Endothelial cell of umbilical vein (primary cell): ENCODE data around the gene F2RL3. TPM values are rescaled to one million over a fixed set of nuclear protein-coding genes. Genes with fewer than 3 reads are reported as not detected.

Experiments used
- BruUV-seq: library from RNA; stranded (reverse); fragments of 400-500 nt; replicated peaks from 2 replicates; lab custom pipeline; 2021; lab: Mats Ljungman, UMichigan
- CTCF ChIA-PET: fragments of 300-600, 350-600 bp; sonication (Branson Sonifier 250); formaldehyde crosslinking; loops from one replicate; lab custom pipeline; 2021; ENCODE audit warnings: antibody characterized with exemption, inconsistent platforms; lab: Charles Lee
- POLR2A ChIA-PET: fragments of 300-600, 350-600 bp; sonication (Branson Sonifier 250); formaldehyde crosslinking; loops from one replicate; lab custom pipeline; 2021; ENCODE audit warnings: antibody characterized with exemption, inconsistent platforms; lab: Charles Lee
- DNase-seq: peaks from one replicate; pipeline ENCODE4 v3.0.0-alpha.2; 2011; ENCODE audit warnings: low read depth, low spot score
- FAIRE-seq: peaks from 2 replicates; lab custom pipeline; 2011; peaks lifted over from hg19 to GRCh38; lab: Jason Lieb, UNC
- H2AFZ ChIP-seq: 2 replicates; pipeline ENCODE4 v1.6.0; 2012; ENCODE audit warnings: low read depth, low read length, control low read depth, inconsistent platforms
- H3K27ac ChIP-seq: 2 replicates; pipeline ENCODE4 v1.5.1; 2011; ENCODE audit warnings: low read depth, mild to moderate bottlenecking, control low read depth, low read length, moderate library complexity; ENCODE audit not compliant: insufficient read depth
- H3K27me3 ChIP-seq, 2 experiments: 2 replicates each; pipeline versions ENCODE4 v1.6.0 to v1.6.1; 2011; ENCODE audit warnings: low read length in 2 of 2, mixed read lengths in 1 of 2; ENCODE audit not compliant: control insufficient read depth in 2 of 2, insufficient read depth in 2 of 2
- H3K36me3 ChIP-seq, 2 experiments: 2 replicates in 1 of 2; 3 replicates in 1 of 2; pipeline ENCODE4 v1.5.1; 2011; ENCODE audit warnings: low read length in 2 of 2, mild to moderate bottlenecking in 1 of 2, moderate library complexity in 1 of 2; ENCODE audit not compliant: control insufficient read depth in 2 of 2, insufficient read depth in 2 of 2; ENCODE audit errors: extremely low read depth in 1 of 2
- H3K4me1 ChIP-seq: 3 replicates; pipeline ENCODE4 v1.5.1; 2011; ENCODE audit warnings: mild to moderate bottlenecking, low read length; ENCODE audit not compliant: control insufficient read depth, insufficient read depth; ENCODE audit errors: extremely low read depth
- H3K4me2 ChIP-seq: 2 replicates; pipeline ENCODE4 v1.6.1; 2011; ENCODE audit warnings: low read length, control low read depth, mixed read lengths; ENCODE audit not compliant: insufficient read depth
- H3K4me3 ChIP-seq, 3 experiments: fragments of 200-600 bp in 1 of 3; sonication (generic), shearing (Covaris generic) in 1 of 3; replicated peaks in 1 of 3; 2 replicates each; pipeline ENCODE4 v1.5.1; 2011 to 2016; ENCODE audit warnings: control low read depth in 3 of 3, low read length in 3 of 3, mild to moderate bottlenecking in 2 of 3, inconsistent platforms in 1 of 3, low read depth in 1 of 3, moderate library complexity in 1 of 3; ENCODE audit not compliant: insufficient read depth in 1 of 3
- H3K79me2 ChIP-seq: 2 replicates; pipeline ENCODE4 v1.6.0; 2012; ENCODE audit warnings: low read length, inconsistent platforms; ENCODE audit not compliant: control insufficient read depth, insufficient read depth
- H3K9ac ChIP-seq: replicated peaks from 2 replicates; pipeline ENCODE3; 2011; ENCODE audit warnings: low read length, control low read depth; ENCODE audit not compliant: insufficient read depth; ENCODE audit errors: extremely low read depth
- H3K9me1 ChIP-seq: replicated peaks from 3 replicates; pipeline ENCODE4 v1.6.0; 2011; ENCODE audit warnings: mild to moderate bottlenecking, low read length; ENCODE audit not compliant: control insufficient read depth, insufficient read depth; ENCODE audit errors: extremely low read depth
- H3K9me3 ChIP-seq: replicated peaks from 2 replicates; pipeline ENCODE4 v1.5.1; 2012; ENCODE audit warnings: low read length, inconsistent platforms; ENCODE audit not compliant: control insufficient read depth, insufficient read depth
- H4K20me1 ChIP-seq: replicated peaks from 2 replicates; pipeline ENCODE3; 2011; ENCODE audit warnings: mild to moderate bottlenecking, low read length; ENCODE audit not compliant: control insufficient read depth, insufficient read depth; ENCODE audit errors: extremely low read depth
- CTCF ChIP-seq, 2 donors: IDR thresholded peaks; 1 replicate in 1 of 2; 2 replicates in 1 of 2; pipeline ENCODE4 v1.5.1; 2011; ENCODE audit warnings: low read length in 2 of 2, mild to moderate bottlenecking in 2 of 2, moderate library complexity in 2 of 2, control low read depth in 1 of 2, inconsistent platforms in 1 of 2, low read depth in 1 of 2; ENCODE audit not compliant: insufficient read depth in 1 of 2; ENCODE audit errors: extremely low read depth in 1 of 2
- EZH2 ChIP-seq: IDR thresholded peaks from 2 replicates; pipeline ENCODE4 v1.6.1; 2012; ENCODE audit warnings: borderline replicate concordance, low read depth, mild to moderate bottlenecking, moderate library complexity, low read length, inconsistent platforms; ENCODE audit not compliant: severe bottlenecking
- FOS ChIP-seq: IDR thresholded peaks from 2 replicates; pipeline ENCODE4 v1.6.1; 2011; ENCODE audit warnings: mild to moderate bottlenecking, low read length, moderate library complexity, borderline replicate concordance; ENCODE audit not compliant: insufficient read depth
- MYC ChIP-seq: IDR thresholded peaks from one replicate; pipeline ENCODE4 v1.6.1; 2011; ENCODE audit warnings: mild to moderate bottlenecking, low read depth, low read length
- POLR2A ChIP-seq: IDR thresholded peaks from 2 replicates; pipeline ENCODE4 v1.6.1; 2012; ENCODE audit warnings: low read depth, mild to moderate bottlenecking, control low read depth, low read length
- POLR2AphosphoS5 ChIP-seq: IDR thresholded peaks from 2 replicates; pipeline ENCODE4 v1.6.1; 2012; ENCODE audit warnings: low read depth, mild to moderate bottlenecking, control low read depth, low read length, moderate library complexity; ENCODE audit not compliant: insufficient read depth
- dilution Hi-C: fragments of 300-500 bp; cut with MboI; formaldehyde crosslinking; loops from one replicate; pipeline ENCODE4 v1.15.0; 2019; ENCODE audit warnings: low sequenced_read_pairs; ENCODE audit not compliant: extremely low pct_ligation_motif_present
- intact Hi-C: fragments of 100-400 bp; cut with micrococcal nuclease; formaldehyde crosslinking; loops from one replicate; pipeline ENCODE4 v1.10.0; 2022
- polyA plus RNA-seq, 4 experiments: library from polyadenylated mRNA; depleted of rRNA in 3 of 4; stranded (reverse) in 3 of 4; unstranded in 1 of 4; fragments of >200 nt; gene quantifications; 2 replicates each; pipeline versions ENCODE4 v1.2.1 to v1.2.3, GENCODE V29; 2011 to 2012; ENCODE audit warnings: missing spikeins in 1 of 4
- total RNA-seq: library from RNA; stranded (reverse); gene quantifications from 2 replicates; pipeline ENCODE4 v1.2.3, GENCODE V29; 2021
- TF ChIP-seq, protein P1 (sequence below): IDR thresholded peaks from 2 replicates; pipeline ENCODE4 v1.6.1; 2011; ENCODE audit not compliant: insufficient read depth, insufficient read length

Gene F2RL3
- total and polyA plus RNA-seq, 2 donors (not counting 3 experiments of a cell fraction or from before 2014, with no cell fraction given), result 1.2 to 1.7 TPM

- no peak overlapping the region for H3K4me3 ChIP-seq
- H2AFZ ChIP-seq, result no peak overlapping the region
- DNase-seq (no peak), FAIRE-seq (no peak)
- H3K9me3 ChIP-seq, result no peaks in the 10 kb centered on the region
- H3K27me3 ChIP-seq, result no peaks in the 10 kb centered on the region
- no peak overlapping the region for H3K9ac ChIP-seq
- intact Hi-C loops, result no loop called here
- ChIA-PET POLR2A (no interaction called here), CTCF (interaction anchor here (0.9 to 1.7 kb wide), 2 partner anchors 123 to 188 kb away, joined by 4 to 5 read pairs; no protein-coding TSS in a partner anchor)
- H3K9me1 ChIP-seq, result no peaks in the 10 kb centered on the region
- no peaks in the 10 kb centered on the region for H3K36me3 ChIP-seq
- H3K4me1 ChIP-seq, result no peaks in the 10 kb centered on the region
- H4K20me1 ChIP-seq, result no peaks in the 10 kb centered on the region
- no peak for TF ChIP-seq EZH2
- TF ChIP-seq MYC, result no peak
- no peak for TF ChIP-seq FOS
- TF ChIP-seq POLR2A, result no peak
- TF ChIP-seq, protein P1, sequence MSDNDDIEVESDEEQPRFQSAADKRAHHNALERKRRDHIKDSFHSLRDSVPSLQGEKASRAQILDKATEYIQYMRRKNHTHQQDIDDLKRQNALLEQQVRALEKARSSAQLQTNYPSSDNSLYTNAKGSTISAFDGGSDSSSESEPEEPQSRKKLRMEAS, result no peak
- no peak for TF ChIP-seq CTCF (IDR thresholded peaks at IDR 0.05; ENCODE audit: extremely low read depth in 1 of 2, insufficient read depth in 1 of 2, low read depth in 1 of 2, low read length in 2 of 2)
- TF ChIP-seq POLR2AphosphoS5, result no peak
- H3K27ac ChIP-seq, result no peak overlapping the region
- dilution Hi-C loops, result no loop called here
- H3K79me2 ChIP-seq, result no peaks in the 10 kb centered on the region
- H3K4me2 ChIP-seq, result no peak overlapping the region
- no TSS peak for BruUV-seq
These were observed 13.7 kb downstream of the F2RL3 start for GRCh38 chr19:16902545-16902944.
